GM23338 (cell line): ENCODE data around the gene MTHFSD. TPM values are rescaled to one million over a fixed set of nuclear protein-coding genes. Genes with fewer than 3 reads are reported as not detected.

ENCODE experiments used
- ATAC-seq: fragments of 200-7000 bp; cut with Tn5 transposase; 3 replicates; pipeline ENCODE4 v1.9.1; 2020
- DNase-seq: peaks from one replicate; pipeline ENCODE4 v3.0.0-alpha.2; 2015; ENCODE audit warnings: low spot score
- H2AFZ ChIP-seq: fragments of 200-600 bp; sonication (generic); 2 replicates; pipeline ENCODE4 v1.8.0; 2016; ENCODE audit warnings: antibody characterized with exemption, mild to moderate bottlenecking, moderate library complexity
- H3F3A ChIP-seq: fragments of 200-600 bp; sonication (generic); replicated peaks from 2 replicates; pipeline ENCODE4 v1.8.0; 2017; ENCODE audit warnings: antibody characterized with exemption, mixed run types, low read depth
- H3K27ac ChIP-seq: fragments of 200-600 bp; sonication (generic); 2 replicates; pipeline ENCODE4 v1.6.1; 2016; ENCODE audit warnings: low read depth
- H3K27me3 ChIP-seq: fragments of 200-600 bp; sonication (generic); 2 replicates; pipeline ENCODE4 v1.8.0; 2016; ENCODE audit warnings: mild to moderate bottlenecking, mixed run types, moderate library complexity; ENCODE audit not compliant: insufficient read depth
- H3K36me3 ChIP-seq: fragments of 200-600 bp; sonication (generic); 2 replicates; pipeline ENCODE4 v1.8.0; 2016; ENCODE audit warnings: mild to moderate bottlenecking; ENCODE audit not compliant: insufficient read depth
- H3K4me1 ChIP-seq: fragments of 200-600 bp; sonication (generic); 2 replicates; pipeline ENCODE4 v1.8.0; 2016; ENCODE audit warnings: mild to moderate bottlenecking, moderate library complexity; ENCODE audit not compliant: insufficient read depth
- H3K4me2 ChIP-seq: fragments of 200-600 bp; sonication (generic); 2 replicates; pipeline ENCODE4 v1.7.1; 2017; ENCODE audit warnings: mixed run types
- H3K4me3 ChIP-seq: fragments of 200-600 bp; sonication (generic); 2 replicates; pipeline ENCODE4 v1.6.1; 2016; ENCODE audit warnings: mixed run types
- H3K79me2 ChIP-seq: fragments of 200-600 bp; sonication (generic); replicated peaks from 2 replicates; pipeline ENCODE4 v1.8.0; 2017; ENCODE audit warnings: mild to moderate bottlenecking; ENCODE audit not compliant: insufficient read depth
- H3K9me2 ChIP-seq: fragments of 200-600 bp; sonication (generic); 2 replicates; pipeline ENCODE4 v1.8.0; 2017; ENCODE audit not compliant: insufficient read depth
- H4K20me1 ChIP-seq: fragments of 200-600 bp; sonication (generic); replicated peaks from 2 replicates; pipeline ENCODE4 v1.8.0; 2017; ENCODE audit warnings: mild to moderate bottlenecking; ENCODE audit not compliant: insufficient read depth
- H3K27ac Mint-ChIP-seq: 2 replicates; pipeline ENCODE4 v1.8.0; 2020; ENCODE audit warnings: inconsistent platforms, mild to moderate bottlenecking, moderate library complexity, mixed read lengths
- H3K27me3 Mint-ChIP-seq: 3 replicates; pipeline ENCODE4 v1.8.0; 2022; ENCODE audit warnings: low read depth, mild to moderate bottlenecking, moderate library complexity, mixed read lengths, inconsistent platforms; ENCODE audit not compliant: insufficient read depth, poor library complexity
- H3K36me3 Mint-ChIP-seq: 3 replicates; pipeline ENCODE4 v1.8.0; 2021; ENCODE audit warnings: low read depth, mild to moderate bottlenecking, inconsistent platforms, moderate library complexity, mixed read lengths
- H3K4me1 Mint-ChIP-seq: 3 replicates; pipeline ENCODE4 v1.8.0; 2020; ENCODE audit warnings: mild to moderate bottlenecking, inconsistent platforms, mixed read lengths
- H3K4me3 Mint-ChIP-seq: 3 replicates; pipeline ENCODE4 v1.8.0; 2021; ENCODE audit warnings: moderate library complexity, mild to moderate bottlenecking, inconsistent platforms, mixed read lengths
- H3K9me3 Mint-ChIP-seq: 3 replicates; pipeline ENCODE4 v1.8.0; 2020; ENCODE audit warnings: moderate library complexity, mild to moderate bottlenecking, inconsistent platforms, mixed read lengths
- CREB1 ChIP-seq: fragments of 250-450 bp; sonication (Bioruptor Pico); IDR thresholded peaks from 2 replicates; pipeline ENCODE4 v1.5.0; 2020; ENCODE audit warnings: low read depth, mild to moderate bottlenecking, moderate library complexity
- CTCF ChIP-seq, 2 experiments: fragments of 200-600 bp in 1 of 2; sonication (generic) in 1 of 2; conservative IDR thresholded peaks; 2 replicates each; pipeline versions ENCODE4 v1.5.1 to v1.6.1; 2016 to 2017; ENCODE audit warnings: antibody characterized with exemption in 2 of 2, low read depth in 2 of 2, mild to moderate bottlenecking in 2 of 2, moderate library complexity in 1 of 2
- ETS1 ChIP-seq: IDR thresholded peaks from 2 replicates; pipeline ENCODE4 v1.6.1; 2016; ENCODE audit warnings: antibody characterized with exemption
- EZH2 ChIP-seq: fragments of 200-600 bp; sonication (generic); IDR thresholded peaks from one replicate; pipeline ENCODE4 v1.8.0; 2017; ENCODE audit warnings: antibody characterized with exemption, mild to moderate bottlenecking, low read depth; ENCODE audit not compliant: unreplicated experiment
- EZH2phosphoT487 ChIP-seq: fragments of 200-600 bp; sonication (generic); IDR thresholded peaks from one replicate; pipeline ENCODE4 v1.8.1; 2018; ENCODE audit warnings: antibody characterized with exemption; ENCODE audit not compliant: unreplicated experiment
- JUNB ChIP-seq: IDR thresholded peaks from one replicate; pipeline ENCODE4 v1.6.1; 2016; ENCODE audit warnings: antibody characterized with exemption; ENCODE audit not compliant: unreplicated experiment
- NANOG ChIP-seq: IDR thresholded peaks from 2 replicates; pipeline ENCODE4 v1.6.1; 2016; ENCODE audit warnings: antibody characterized with exemption, borderline replicate concordance
- POLR2AphosphoS5 ChIP-seq: IDR thresholded peaks from 2 replicates; pipeline ENCODE4 v1.6.1; 2016; ENCODE audit warnings: antibody characterized with exemption, low read depth
- STAT1 ChIP-seq: IDR thresholded peaks from one replicate; pipeline ENCODE4 v1.6.1; 2016; ENCODE audit warnings: antibody characterized with exemption; ENCODE audit not compliant: unreplicated experiment
- ZNF114 ChIP-seq: fragments of 250-450 bp; sonication (Bioruptor Pico); IDR thresholded peaks from 2 replicates; pipeline ENCODE4 v1.5.0; 2020; ENCODE audit warnings: mild to moderate bottlenecking, moderate library complexity
- ZNF331 ChIP-seq: fragments of 250-450 bp; sonication (Bioruptor Pico); IDR thresholded peaks from 2 replicates; pipeline ENCODE4 v1.5.0; 2020; ENCODE audit warnings: low read depth, mild to moderate bottlenecking, moderate library complexity
- polyA plus RNA-seq: library from polyadenylated mRNA; unstranded; fragments of >200 nt; fragmentation: Nextera tagmentation; extraction: Ambion mirVana; gene quantifications from 2 replicates; pipeline ENCODE4 v1.2.1, GENCODE V29; 2016
- total RNA-seq: library from RNA; depleted of rRNA; stranded (reverse); fragments of >200 nt; shearing (Covaris generic); gene quantifications from 2 replicates; pipeline ENCODE4 v1.2.3, GENCODE V29; 2014
- TF ChIP-seq, protein P1 (sequence below): fragments of 250-450 bp; sonication (Bioruptor Pico); IDR thresholded peaks from 2 replicates; pipeline ENCODE4 v1.5.0; 2020; ENCODE audit warnings: mild to moderate bottlenecking, moderate library complexity
- TF ChIP-seq, protein P2 (sequence below): IDR thresholded peaks from one replicate; pipeline ENCODE4 v1.6.1; 2018; ENCODE audit warnings: antibody characterized with exemption; ENCODE audit not compliant: unreplicated experiment

The MTHFSD gene
- total and polyA plus RNA-seq, 2 experiments from 2014 or later, result 7.2 to 8.1 TPM

DNA sequence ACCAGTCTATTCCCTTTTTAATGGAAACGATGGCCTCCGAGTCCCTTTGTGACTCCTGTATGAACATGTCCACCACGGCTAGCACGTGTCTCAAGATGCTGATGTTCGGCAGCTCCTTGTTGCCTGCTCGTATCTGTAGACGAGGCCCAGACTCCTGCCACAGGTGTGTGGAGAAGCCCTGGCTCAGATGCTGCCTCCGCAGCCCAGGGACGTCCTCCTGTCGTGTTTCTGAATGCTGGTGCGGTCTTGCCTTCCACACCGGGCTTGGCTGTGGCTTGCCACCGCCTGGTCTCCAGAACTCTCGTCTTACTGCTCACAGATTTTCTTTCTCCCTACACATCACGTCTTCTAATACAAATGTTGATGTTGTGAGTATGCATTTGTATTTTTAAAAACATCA, 27.7 kb downstream of the MTHFSD start:
- TF ChIP-seq, protein P1, sequence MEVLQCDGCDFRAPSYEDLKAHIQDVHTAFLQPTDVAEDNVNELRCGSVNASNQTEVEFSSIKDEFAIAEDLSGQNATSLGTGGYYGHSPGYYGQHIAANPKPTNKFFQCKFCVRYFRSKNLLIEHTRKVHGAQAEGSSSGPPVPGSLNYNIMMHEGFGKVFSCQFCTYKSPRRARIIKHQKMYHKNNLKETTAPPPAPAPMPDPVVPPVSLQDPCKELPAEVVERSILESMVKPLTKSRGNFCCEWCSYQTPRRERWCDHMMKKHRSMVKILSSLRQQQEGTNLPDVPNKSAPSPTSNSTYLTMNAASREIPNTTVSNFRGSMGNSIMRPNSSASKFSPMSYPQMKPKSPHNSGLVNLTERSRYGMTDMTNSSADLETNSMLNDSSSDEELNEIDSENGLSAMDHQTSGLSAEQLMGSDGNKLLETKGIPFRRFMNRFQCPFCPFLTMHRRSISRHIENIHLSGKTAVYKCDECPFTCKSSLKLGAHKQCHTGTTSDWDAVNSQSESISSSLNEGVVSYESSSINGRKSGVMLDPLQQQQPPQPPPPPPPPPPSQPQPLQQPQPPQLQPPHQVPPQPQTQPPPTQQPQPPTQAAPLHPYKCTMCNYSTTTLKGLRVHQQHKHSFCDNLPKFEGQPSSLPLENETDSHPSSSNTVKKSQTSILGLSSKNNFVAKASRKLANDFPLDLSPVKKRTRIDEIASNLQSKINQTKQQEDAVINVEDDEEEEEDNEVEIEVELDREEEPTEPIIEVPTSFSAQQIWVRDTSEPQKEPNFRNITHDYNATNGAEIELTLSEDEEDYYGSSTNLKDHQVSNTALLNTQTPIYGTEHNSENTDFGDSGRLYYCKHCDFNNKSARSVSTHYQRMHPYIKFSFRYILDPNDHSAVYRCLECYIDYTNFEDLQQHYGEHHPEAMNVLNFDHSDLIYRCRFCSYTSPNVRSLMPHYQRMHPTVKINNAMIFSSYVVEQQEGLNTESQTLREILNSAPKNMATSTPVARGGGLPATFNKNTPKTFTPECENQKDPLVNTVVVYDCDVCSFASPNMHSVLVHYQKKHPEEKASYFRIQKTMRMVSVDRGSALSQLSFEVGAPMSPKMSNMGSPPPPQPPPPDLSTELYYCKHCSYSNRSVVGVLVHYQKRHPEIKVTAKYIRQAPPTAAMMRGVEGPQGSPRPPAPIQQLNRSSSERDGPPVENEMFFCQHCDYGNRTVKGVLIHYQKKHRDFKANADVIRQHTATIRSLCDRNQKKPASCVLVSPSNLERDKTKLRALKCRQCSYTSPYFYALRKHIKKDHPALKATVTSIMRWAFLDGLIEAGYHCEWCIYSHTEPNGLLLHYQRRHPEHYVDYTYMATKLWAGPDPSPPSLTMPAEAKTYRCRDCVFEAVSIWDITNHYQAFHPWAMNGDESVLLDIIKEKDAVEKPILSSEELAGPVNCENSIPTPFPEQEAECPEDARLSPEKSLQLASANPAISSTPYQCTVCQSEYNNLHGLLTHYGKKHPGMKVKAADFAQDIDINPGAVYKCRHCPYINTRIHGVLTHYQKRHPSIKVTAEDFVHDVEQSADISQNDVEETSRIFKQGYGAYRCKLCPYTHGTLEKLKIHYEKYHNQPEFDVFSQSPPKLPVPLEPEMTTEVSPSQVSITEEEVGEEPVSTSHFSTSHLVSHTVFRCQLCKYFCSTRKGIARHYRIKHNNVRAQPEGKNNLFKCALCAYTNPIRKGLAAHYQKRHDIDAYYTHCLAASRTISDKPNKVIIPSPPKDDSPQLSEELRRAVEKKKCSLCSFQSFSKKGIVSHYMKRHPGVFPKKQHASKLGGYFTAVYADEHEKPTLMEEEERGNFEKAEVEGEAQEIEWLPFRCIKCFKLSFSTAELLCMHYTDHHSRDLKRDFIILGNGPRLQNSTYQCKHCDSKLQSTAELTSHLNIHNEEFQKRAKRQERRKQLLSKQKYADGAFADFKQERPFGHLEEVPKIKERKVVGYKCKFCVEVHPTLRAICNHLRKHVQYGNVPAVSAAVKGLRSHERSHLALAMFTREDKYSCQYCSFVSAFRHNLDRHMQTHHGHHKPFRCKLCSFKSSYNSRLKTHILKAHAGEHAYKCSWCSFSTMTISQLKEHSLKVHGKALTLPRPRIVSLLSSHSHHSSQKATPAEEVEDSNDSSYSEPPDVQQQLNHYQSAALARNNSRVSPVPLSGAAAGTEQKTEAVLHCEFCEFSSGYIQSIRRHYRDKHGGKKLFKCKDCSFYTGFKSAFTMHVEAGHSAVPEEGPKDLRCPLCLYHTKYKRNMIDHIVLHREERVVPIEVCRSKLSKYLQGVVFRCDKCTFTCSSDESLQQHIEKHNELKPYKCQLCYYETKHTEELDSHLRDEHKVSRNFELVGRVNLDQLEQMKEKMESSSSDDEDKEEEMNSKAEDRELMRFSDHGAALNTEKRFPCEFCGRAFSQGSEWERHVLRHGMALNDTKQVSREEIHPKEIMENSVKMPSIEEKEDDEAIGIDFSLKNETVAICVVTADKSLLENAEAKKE (CRISPR knock-in tag), result no peak
- TF ChIP-seq ZNF114 (CRISPR knock-in tag), result no peak
- TF ChIP-seq NANOG, result no peak
- TF ChIP-seq POLR2AphosphoS5, result no peak
- no peak for TF ChIP-seq JUNB
- TF ChIP-seq CREB1 (CRISPR knock-in tag), result no peak
- TF ChIP-seq ZNF331, result no peak
- TF ChIP-seq EZH2, result no peak
- TF ChIP-seq ETS1, result no peak
- no peak for TF ChIP-seq EZH2phosphoT487
- no peak for TF ChIP-seq STAT1
- TF ChIP-seq, protein P2, sequence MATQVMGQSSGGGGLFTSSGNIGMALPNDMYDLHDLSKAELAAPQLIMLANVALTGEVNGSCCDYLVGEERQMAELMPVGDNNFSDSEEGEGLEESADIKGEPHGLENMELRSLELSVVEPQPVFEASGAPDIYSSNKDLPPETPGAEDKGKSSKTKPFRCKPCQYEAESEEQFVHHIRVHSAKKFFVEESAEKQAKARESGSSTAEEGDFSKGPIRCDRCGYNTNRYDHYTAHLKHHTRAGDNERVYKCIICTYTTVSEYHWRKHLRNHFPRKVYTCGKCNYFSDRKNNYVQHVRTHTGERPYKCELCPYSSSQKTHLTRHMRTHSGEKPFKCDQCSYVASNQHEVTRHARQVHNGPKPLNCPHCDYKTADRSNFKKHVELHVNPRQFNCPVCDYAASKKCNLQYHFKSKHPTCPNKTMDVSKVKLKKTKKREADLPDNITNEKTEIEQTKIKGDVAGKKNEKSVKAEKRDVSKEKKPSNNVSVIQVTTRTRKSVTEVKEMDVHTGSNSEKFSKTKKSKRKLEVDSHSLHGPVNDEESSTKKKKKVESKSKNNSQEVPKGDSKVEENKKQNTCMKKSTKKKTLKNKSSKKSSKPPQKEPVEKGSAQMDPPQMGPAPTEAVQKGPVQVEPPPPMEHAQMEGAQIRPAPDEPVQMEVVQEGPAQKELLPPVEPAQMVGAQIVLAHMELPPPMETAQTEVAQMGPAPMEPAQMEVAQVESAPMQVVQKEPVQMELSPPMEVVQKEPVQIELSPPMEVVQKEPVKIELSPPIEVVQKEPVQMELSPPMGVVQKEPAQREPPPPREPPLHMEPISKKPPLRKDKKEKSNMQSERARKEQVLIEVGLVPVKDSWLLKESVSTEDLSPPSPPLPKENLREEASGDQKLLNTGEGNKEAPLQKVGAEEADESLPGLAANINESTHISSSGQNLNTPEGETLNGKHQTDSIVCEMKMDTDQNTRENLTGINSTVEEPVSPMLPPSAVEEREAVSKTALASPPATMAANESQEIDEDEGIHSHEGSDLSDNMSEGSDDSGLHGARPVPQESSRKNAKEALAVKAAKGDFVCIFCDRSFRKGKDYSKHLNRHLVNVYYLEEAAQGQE, result no peak
- TF ChIP-seq CTCF (conservative IDR thresholded peaks at IDR 0.05; ENCODE audit: low read depth in 2 of 2), result no peak
- no peaks in the 10 kb centered on the region for H4K20me1 ChIP-seq
- H3K4me2 ChIP-seq, result no peak overlapping the region
- Mint-ChIP-seq H3K27me3 (peaks cover 23% of the 10 kb centered on the region), H3K4me3 (no peak overlapping the region), H3K4me1 (no peaks in the 10 kb centered on the region), H3K36me3 (peaks cover 11% of the 10 kb centered on the region; the same call in 1 of the 3 replicates), H3K9me3 (peaks cover 23% of the 10 kb centered on the region; the same call in 2 of the 3 replicates), H3K27ac (no peak overlapping the region)
- no peaks in the 10 kb centered on the region for H3K79me2 ChIP-seq
- H3K4me1 ChIP-seq, result 0 out of 2 replicates have a peak, but pooled peaks cover 3% of the 10 kb centered on the region
- no peaks in the 10 kb centered on the region for H3F3A ChIP-seq
- no peak for ATAC-seq
- no peaks in the 10 kb centered on the region for H3K9me2 ChIP-seq
- H3K27me3 ChIP-seq, result no peaks in the 10 kb centered on the region
- H2AFZ ChIP-seq, result no peak overlapping the region
- no peak overlapping the region for H3K27ac ChIP-seq
- no peaks in the 10 kb centered on the region for H3K36me3 ChIP-seq
- DNase-seq, result no peak
- no peak overlapping the region for H3K4me3 ChIP-seq
